Karpas-422 (cell line): ENCODE data around the gene MAN1A1. TPM values are rescaled to one million over a fixed set of nuclear protein-coding genes. Genes with fewer than 3 reads are reported as not detected.

Experiments
- DNase-seq: peaks from one replicate; pipeline ENCODE4 v3.0.0-alpha.2; 2015
- H2AFZ ChIP-seq: fragments of 200-600 bp; sonication (generic); 2 replicates; pipeline ENCODE4 v1.6.1; 2014; ENCODE audit warnings: antibody characterized with exemption, low read length, mixed read lengths
- H3K27ac ChIP-seq: fragments of 200-600 bp; sonication (generic); 2 replicates; pipeline ENCODE4 v1.5.1; 2014; ENCODE audit warnings: mild to moderate bottlenecking, low read length, moderate library complexity
- H3K27me3 ChIP-seq: fragments of 200-600 bp; sonication (generic); 2 replicates; pipeline ENCODE4 v1.6.1; 2014; ENCODE audit warnings: low read length, mixed read lengths
- H3K36me3 ChIP-seq: fragments of 200-600 bp; sonication (generic); 2 replicates; pipeline ENCODE4 v1.6.1; 2014; ENCODE audit warnings: low read length, mixed read lengths; ENCODE audit not compliant: insufficient read depth
- H3K4me1 ChIP-seq: fragments of 200-600 bp; sonication (generic); 2 replicates; pipeline ENCODE4 v1.6.1; 2014; ENCODE audit warnings: mild to moderate bottlenecking, low read length, mixed read lengths
- H3K4me2 ChIP-seq: fragments of 200-600 bp; sonication (generic); 2 replicates; pipeline ENCODE4 v1.6.1; 2014; ENCODE audit warnings: low read length, low read depth, mild to moderate bottlenecking; ENCODE audit not compliant: poor library complexity, severe bottlenecking
- H3K4me3 ChIP-seq: fragments of 200-600 bp; sonication (generic); 2 replicates; pipeline ENCODE4 v1.5.1; 2014; ENCODE audit warnings: mild to moderate bottlenecking, antibody characterized with exemption, low read length, mixed read lengths
- H3K79me2 ChIP-seq: fragments of 200-600 bp; sonication (generic); 2 replicates; pipeline ENCODE4 v1.6.1; 2014; ENCODE audit warnings: mild to moderate bottlenecking, low read length, mixed read lengths
- H3K9ac ChIP-seq: fragments of 200-600 bp; sonication (generic); 2 replicates; pipeline ENCODE4 v1.6.0; 2014; ENCODE audit warnings: low read length
- H3K9me2 ChIP-seq: fragments of 200-600 bp; sonication (generic), shearing (Covaris generic); replicated peaks from 2 replicates; pipeline ENCODE4 v1.6.0; 2014; ENCODE audit warnings: mild to moderate bottlenecking, low read length, moderate library complexity; ENCODE audit not compliant: insufficient read depth
- H3K9me3 ChIP-seq: fragments of 300-700, 200-600 bp; sonication (generic); 2 replicates; pipeline ENCODE4 v1.6.1; 2014; ENCODE audit warnings: low read length, mixed read lengths
- H4K20me1 ChIP-seq: fragments of 200-600 bp; sonication (generic); 2 replicates; pipeline ENCODE4 v1.6.1; 2014; ENCODE audit warnings: mild to moderate bottlenecking, antibody characterized with exemption, low read length, low read depth; ENCODE audit not compliant: insufficient read depth
- total RNA-seq: library from RNA; depleted of rRNA; stranded (reverse); fragments of >200 nt; shearing (Covaris generic); gene quantifications from 2 replicates; pipeline ENCODE4 v1.2.3, GENCODE V29; 2014; ENCODE audit warnings: low replicate concordance

MAN1A1 gene
- total RNA-seq, 1 experiment from 2014 or later, result 0.48 TPM

GRCh38 chr6:119273272-119274196 is 76.0 kb downstream of the MAN1A1 start:
- Histone ChIP-seq H3K9me2 (no peaks in the 10 kb centered on the region), H3K4me1 (no peaks in the 10 kb centered on the region), H3K27me3 (no peaks in the 10 kb centered on the region), H3K36me3 (no peaks in the 10 kb centered on the region), H3K79me2 (no peaks in the 10 kb centered on the region), H3K27ac (no peak overlapping the region), H3K9me3 (0 out of 2 replicates have a peak, but pooled peaks cover 3% of the 10 kb centered on the region), H4K20me1 (no peaks in the 10 kb centered on the region), H3K9ac (no peak overlapping the region), H2AFZ (no peak overlapping the region), H3K4me3 (no peak overlapping the region), H3K4me2 (no peak overlapping the region)
- DNase-seq, result no peak

DNA sequence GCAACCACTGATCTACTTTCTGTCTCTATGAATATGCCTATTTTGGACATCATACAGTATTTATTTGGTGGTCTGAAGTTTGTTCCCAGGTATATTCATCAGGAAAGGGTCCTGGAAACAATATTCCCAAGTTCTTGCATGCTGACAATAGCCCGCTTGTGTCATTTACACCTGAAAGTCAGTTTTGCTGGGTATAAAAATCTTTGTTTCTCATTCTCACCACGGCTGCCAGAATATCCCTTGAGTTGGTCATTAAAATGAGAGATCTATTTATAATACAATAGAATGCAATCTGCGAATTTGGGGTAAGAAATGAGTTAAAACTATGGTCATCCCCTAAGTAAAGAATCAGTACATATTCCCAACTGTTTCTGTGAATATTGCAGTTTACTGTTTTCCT is 79.0 kb downstream of the MAN1A1 start:
- Histone ChIP-seq H3K79me2 (no peaks in the 10 kb centered on the region), H3K36me3 (no peaks in the 10 kb centered on the region)

GRCh38 chr6:119269266-119270103 is 80.1 kb downstream of the MAN1A1 start:
- DNase-seq, result no peak
- Histone ChIP-seq H3K27me3 (no peaks in the 10 kb centered on the region), H4K20me1 (no peaks in the 10 kb centered on the region), H3K27ac (no peak overlapping the region), H3K79me2 (no peaks in the 10 kb centered on the region), H3K9me2 (no peaks in the 10 kb centered on the region), H2AFZ (no peak overlapping the region), H3K4me3 (no peak overlapping the region), H3K9me3 (0 out of 2 replicates have a peak, but pooled peaks cover 3% of the 10 kb centered on the region), H3K36me3 (no peaks in the 10 kb centered on the region), H3K4me2 (no peak overlapping the region), H3K9ac (no peak overlapping the region), H3K4me1 (no peaks in the 10 kb centered on the region)

More for the DNA sequence above, 79.0 kb downstream of the MAN1A1 start:
- H2AFZ ChIP-seq, result no peak overlapping the region
- no peaks in the 10 kb centered on the region for H4K20me1 ChIP-seq
- no peaks in the 10 kb centered on the region for H3K27me3 ChIP-seq
- H3K4me1 ChIP-seq, result no peaks in the 10 kb centered on the region
- no peak overlapping the region for H3K4me3 ChIP-seq
- H3K9ac ChIP-seq, result no peak overlapping the region
- H3K9me3 ChIP-seq, result 0 out of 2 replicates have a peak, but pooled peaks cover 3% of the 10 kb centered on the region
- no peaks in the 10 kb centered on the region for H3K9me2 ChIP-seq
- H3K4me2 ChIP-seq, result no peak overlapping the region
- no peak overlapping the region for H3K27ac ChIP-seq
- DNase-seq, result no peak

DNA sequence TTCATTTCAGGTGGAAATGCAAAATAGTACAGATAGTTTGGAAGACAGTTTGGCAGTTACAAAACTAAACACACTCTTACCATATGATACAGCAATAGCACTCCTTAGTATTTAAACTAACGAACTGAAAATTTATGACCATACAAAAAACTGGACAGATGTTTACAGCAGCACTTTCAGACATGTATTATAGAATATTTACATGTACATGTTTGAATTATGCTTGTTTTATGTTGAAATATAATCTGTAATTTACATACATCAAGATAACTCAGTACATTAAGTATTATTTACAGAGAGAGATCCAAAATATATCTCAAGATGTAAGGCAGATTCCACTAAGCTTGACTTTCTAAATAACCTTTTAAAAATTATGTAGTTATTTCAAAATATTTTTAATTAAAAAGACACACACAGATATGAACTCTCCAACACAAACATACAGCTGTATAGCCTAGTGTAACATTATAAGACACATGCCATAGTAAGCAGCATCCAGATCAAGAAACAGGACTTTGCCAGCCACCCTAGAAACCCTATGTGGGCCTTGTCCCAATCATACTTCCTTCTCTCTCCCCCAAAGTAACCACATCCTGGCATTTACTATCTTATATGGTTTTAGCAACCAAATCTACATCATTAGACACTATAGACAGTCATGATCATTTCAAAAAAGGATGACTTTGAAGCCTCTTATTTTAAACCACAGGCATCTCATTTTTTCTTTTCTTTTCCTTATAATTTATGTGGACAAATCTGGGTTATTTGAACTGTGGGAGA is 82.2 kb downstream of the MAN1A1 start:
- Histone ChIP-seq H3K4me2 (no peak overlapping the region), H3K9me2 (no peaks in the 10 kb centered on the region), H3K9ac (no peak overlapping the region), H3K79me2 (no peaks in the 10 kb centered on the region), H4K20me1 (no peaks in the 10 kb centered on the region), H2AFZ (no peak overlapping the region), H3K36me3 (no peaks in the 10 kb centered on the region), H3K27me3 (no peaks in the 10 kb centered on the region), H3K4me3 (no peak overlapping the region), H3K4me1 (no peaks in the 10 kb centered on the region), H3K9me3 (0 out of 2 replicates have a peak, but pooled peaks cover 3% of the 10 kb centered on the region), H3K27ac (no peak overlapping the region)
- no peak for DNase-seq

DNA sequence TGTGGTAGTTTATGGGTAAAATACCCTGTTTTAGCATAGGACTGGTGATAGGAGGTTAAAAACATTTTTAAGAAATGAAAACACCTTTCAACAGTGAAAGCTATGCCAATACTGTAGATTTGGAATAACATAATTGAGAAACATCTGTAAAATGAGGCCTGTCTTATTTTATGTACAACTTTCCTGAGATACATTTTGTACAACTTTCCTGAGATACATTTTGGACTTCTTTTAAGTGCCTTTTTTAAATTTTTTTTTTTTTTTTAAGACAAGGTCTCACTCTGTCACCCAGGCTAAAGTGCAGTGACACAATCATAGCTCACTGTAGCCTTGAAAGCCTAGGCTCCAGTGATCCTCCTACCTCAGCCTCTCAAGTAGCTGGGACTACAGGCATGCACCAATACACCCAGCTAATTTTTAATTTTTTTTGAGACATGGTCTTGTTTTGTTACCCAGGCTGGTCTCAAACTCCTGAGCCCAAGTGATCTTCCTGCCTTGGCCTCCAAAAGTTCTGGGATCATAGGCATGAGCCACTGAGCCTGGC is 84.6 kb downstream of the MAN1A1 start:
- no peak overlapping the region for H3K4me2 ChIP-seq
- H3K27ac ChIP-seq, result no peak overlapping the region
- H3K27me3 ChIP-seq, result no peaks in the 10 kb centered on the region
- no peak for DNase-seq
- H3K4me1 ChIP-seq, result no peaks in the 10 kb centered on the region
- H2AFZ ChIP-seq, result no peak overlapping the region
- no peaks in the 10 kb centered on the region for H3K9me3 ChIP-seq
- no peaks in the 10 kb centered on the region for H3K9me2 ChIP-seq
- no peak overlapping the region for H3K9ac ChIP-seq
- H4K20me1 ChIP-seq, result no peaks in the 10 kb centered on the region
- no peaks in the 10 kb centered on the region for H3K79me2 ChIP-seq
- H3K36me3 ChIP-seq, result no peaks in the 10 kb centered on the region
- no peak overlapping the region for H3K4me3 ChIP-seq

DNA sequence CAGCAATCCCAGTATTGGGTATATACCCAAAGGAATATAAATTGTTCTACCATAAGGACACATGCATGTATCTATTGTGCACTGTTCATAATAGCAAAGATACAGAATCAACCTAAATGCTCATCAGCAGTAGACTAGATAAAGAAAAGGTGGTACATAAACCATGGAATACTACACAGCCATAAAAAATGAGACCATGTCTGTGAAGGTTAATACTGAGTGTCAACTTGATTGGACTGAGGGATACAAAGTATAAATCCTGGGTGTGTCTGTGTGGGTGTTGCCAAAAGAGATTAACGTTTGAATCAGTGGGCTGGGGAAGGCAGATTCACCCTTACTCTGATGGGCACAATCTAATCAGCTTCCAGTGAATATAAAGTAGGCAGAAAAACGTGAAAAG is 86.9 kb downstream of the MAN1A1 start:
- no peak for DNase-seq
- H3K36me3 ChIP-seq, result no peaks in the 10 kb centered on the region
- no peaks in the 10 kb centered on the region for H3K9me2 ChIP-seq
- H3K9me3 ChIP-seq, result no peaks in the 10 kb centered on the region
- no peak overlapping the region for H3K4me2 ChIP-seq
- no peaks in the 10 kb centered on the region for H3K4me1 ChIP-seq
- no peaks in the 10 kb centered on the region for H3K79me2 ChIP-seq
- H2AFZ ChIP-seq, result no peak overlapping the region
- H3K27me3 ChIP-seq, result no peaks in the 10 kb centered on the region
- no peaks in the 10 kb centered on the region for H4K20me1 ChIP-seq
- no peak overlapping the region for H3K9ac ChIP-seq
- H3K4me3 ChIP-seq, result no peak overlapping the region
- no peak overlapping the region for H3K27ac ChIP-seq

DNA sequence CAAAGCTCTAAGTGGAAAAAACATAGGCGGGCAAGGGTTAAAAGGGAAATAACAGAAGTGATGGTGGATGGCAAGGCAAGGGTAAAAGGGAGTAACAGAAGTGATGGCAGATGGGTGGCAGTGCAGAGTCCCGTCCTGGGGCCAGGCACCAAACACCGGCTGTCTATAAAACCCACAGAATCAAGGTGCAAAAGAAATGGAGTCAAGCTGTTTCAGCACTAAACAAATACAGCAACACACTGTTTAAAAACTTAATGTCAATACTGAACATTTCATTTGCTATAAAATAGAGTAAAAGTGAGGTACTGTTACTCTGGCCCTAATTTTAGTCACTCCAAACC is 87.6 kb downstream of the MAN1A1 start:
- Histone ChIP-seq H3K4me3 (no peak overlapping the region), H4K20me1 (no peaks in the 10 kb centered on the region), H3K4me1 (no peaks in the 10 kb centered on the region), H3K27ac (no peak overlapping the region), H3K9me2 (no peaks in the 10 kb centered on the region), H3K9ac (no peak overlapping the region), H3K27me3 (no peaks in the 10 kb centered on the region), H3K36me3 (no peaks in the 10 kb centered on the region), H3K79me2 (no peaks in the 10 kb centered on the region), H3K4me2 (no peak overlapping the region), H2AFZ (no peak overlapping the region), H3K9me3 (no peaks in the 10 kb centered on the region)
- DNase-seq, result no peak
